Esophagus muscularis mucosa (tissue), 4 donors: ENCODE results near the gene OR4D1. TPM values are rescaled to one million over a fixed set of nuclear protein-coding genes. Genes with fewer than 3 reads are reported as not detected.
"Not testable (repeated sequence)": the region's sequence is repeated elsewhere in the genome, so short reads cannot be mapped to it uniquely, and the experiment has no call there.

ENCODE experiments used
- DNase-seq: peaks from one replicate; pipeline ENCODE4 v3.0.0-alpha.2; 2017; ENCODE audit errors: extremely low spot score
- H3K27ac ChIP-seq, 4 donors: fragments of 200-600 bp; sonication (generic); replicated peaks in 1 of 4; 1 replicate in 3 of 4; 2 replicates in 1 of 4; pipeline ENCODE4 v1.5.1; 2016 to 2019; ENCODE audit warnings: mild to moderate bottlenecking in 1 of 4
- H3K27me3 ChIP-seq, 4 donors: fragments of 200-600 bp; sonication (generic); one replicate each; pipeline versions ENCODE4 v1.5.1 to v1.6.0; 2016 to 2019
- H3K36me3 ChIP-seq, 4 donors: fragments of 200-600 bp; sonication (generic); one replicate each; pipeline ENCODE4 v1.5.1; 2016 to 2019
- H3K4me1 ChIP-seq, 4 donors: fragments of 200-600 bp; sonication (generic); one replicate each; pipeline ENCODE4 v1.5.1; 2016 to 2019
- H3K4me3 ChIP-seq, 4 donors: fragments of 200-600 bp; sonication (generic); 1 replicate in 2 of 4; 2 replicates in 2 of 4; pipeline ENCODE4 v1.5.1; 2016 to 2019; ENCODE audit warnings: mild to moderate bottlenecking in 4 of 4, moderate library complexity in 1 of 4
- H3K9me3 ChIP-seq, 4 donors: fragments of 200-600 bp; sonication (generic); 1 replicate in 3 of 4; 2 replicates in 1 of 4; pipeline ENCODE4 v1.5.1; 2016 to 2019
- EP300 ChIP-seq: sonication (generic); formaldehyde crosslinking; IDR thresholded peaks from one replicate; pipeline ENCODE4 v1.6.1; 2017; ENCODE audit warnings: antibody characterized with exemption
- POLR2A ChIP-seq: fragments of 450-650 bp; IDR thresholded peaks from one replicate; pipeline ENCODE4 v1.6.1; 2017; ENCODE audit warnings: antibody characterized with exemption, moderate library complexity, mild to moderate bottlenecking, low read depth
- POLR2AphosphoS5 ChIP-seq, 2 donors: sonication (generic); formaldehyde crosslinking; IDR thresholded peaks; one replicate each; pipeline ENCODE4 v1.6.1; 2017; ENCODE audit warnings: antibody characterized with exemption in 2 of 2
- WGBS: methylation state at CpG from one replicate; pipeline ENCODE4 v1.1.5; 2018; 5-methylcytosine and 5-hydroxymethylcytosine counted together
- intact Hi-C: fragments of 100-400 bp; cut with DNase I; formaldehyde crosslinking; loops from one replicate; pipeline ENCODE4 v1.15.1; 2023
- total RNA-seq, 4 donors: library from RNA; depleted of rRNA; stranded (reverse); fragments of >200 nt; gene quantifications; one replicate each; pipeline versions ENCODE4 v1.1.0 to v1.2.1, GENCODE V29; 2016
- TF ChIP-seq, protein P1 (sequence below), 3 experiments: fragments of 200-600 bp in 2 of 3; fragments of 450-650 bp in 1 of 3; sonication (generic) in 2 of 3; IDR thresholded peaks; one replicate each; pipeline ENCODE4 v1.5.1; 2017 to 2019; ENCODE audit warnings: antibody characterized with exemption in 3 of 3, mild to moderate bottlenecking in 2 of 3, moderate library complexity in 1 of 3

The OR4D1 gene
- total RNA-seq, 4 donors from 2014 or later: not detected

- whole genome bisulfite sequencing: 46% methylated on average over 1 of the region's 1 CpG
- Histone ChIP-seq H3K9me3 (no peaks in the 10 kb centered on the region), H3K27ac (no peak overlapping the region), H3K27me3 (peaks cover 0 to 36% (median 0%) of the 10 kb centered on the region in 4 donors), H3K4me3 (no peak overlapping the region), H3K36me3 (no peaks in the 10 kb centered on the region), H3K4me1 (no peaks in the 10 kb centered on the region)
- intact Hi-C loops: no loop called here
- DNase-seq: no peak
- TF ChIP-seq EP300 (no peak), POLR2A (no peak)
Measured at GRCh38 chr17:58127846-58128245, 20.3 kb upstream of the OR4D1 start.

- H3K36me3 ChIP-seq, H3K4me3 ChIP-seq, H3K4me1 ChIP-seq, H3K27ac ChIP-seq, intact Hi-C loops, DNase-seq, H3K9me3 ChIP-seq: not testable (repeated sequence)
- peaks cover 0 to 52% (median 2%) of the 10 kb centered on the region in 4 donors for H3K27me3 ChIP-seq
- WGBS: 92% methylated on average over 5 of the region's 5 CpGs
Measured at GRCh38 chr17:58132697-58133096, 15.5 kb upstream of the OR4D1 start.

GRCh38 chr17:58136669-58137279 lies 11.4 kb upstream of the OR4D1 start:
- no peaks in the 10 kb centered on the region for H3K36me3 ChIP-seq
- H3K4me1 ChIP-seq: no peaks in the 10 kb centered on the region
- no peak overlapping the region for H3K4me3 ChIP-seq
- 32% methylated on average over 5 of the region's 8 CpGs for WGBS
- intact Hi-C loops: no loop called here
- TF ChIP-seq POLR2A (no peak), POLR2AphosphoS5 (IDR thresholded peaks at IDR 0.05) (no peak), EP300 (no peak)
- TF ChIP-seq, protein P1, sequence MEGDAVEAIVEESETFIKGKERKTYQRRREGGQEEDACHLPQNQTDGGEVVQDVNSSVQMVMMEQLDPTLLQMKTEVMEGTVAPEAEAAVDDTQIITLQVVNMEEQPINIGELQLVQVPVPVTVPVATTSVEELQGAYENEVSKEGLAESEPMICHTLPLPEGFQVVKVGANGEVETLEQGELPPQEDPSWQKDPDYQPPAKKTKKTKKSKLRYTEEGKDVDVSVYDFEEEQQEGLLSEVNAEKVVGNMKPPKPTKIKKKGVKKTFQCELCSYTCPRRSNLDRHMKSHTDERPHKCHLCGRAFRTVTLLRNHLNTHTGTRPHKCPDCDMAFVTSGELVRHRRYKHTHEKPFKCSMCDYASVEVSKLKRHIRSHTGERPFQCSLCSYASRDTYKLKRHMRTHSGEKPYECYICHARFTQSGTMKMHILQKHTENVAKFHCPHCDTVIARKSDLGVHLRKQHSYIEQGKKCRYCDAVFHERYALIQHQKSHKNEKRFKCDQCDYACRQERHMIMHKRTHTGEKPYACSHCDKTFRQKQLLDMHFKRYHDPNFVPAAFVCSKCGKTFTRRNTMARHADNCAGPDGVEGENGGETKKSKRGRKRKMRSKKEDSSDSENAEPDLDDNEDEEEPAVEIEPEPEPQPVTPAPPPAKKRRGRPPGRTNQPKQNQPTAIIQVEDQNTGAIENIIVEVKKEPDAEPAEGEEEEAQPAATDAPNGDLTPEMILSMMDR (IDR thresholded peaks at IDR 0.05): no peak
- DNase-seq: no peak
- H3K27ac ChIP-seq: no peak overlapping the region
- peaks cover 0 to 45% (median 2%) of the 10 kb centered on the region in 4 donors for H3K27me3 ChIP-seq
- H3K9me3 ChIP-seq: peaks cover 0 to 5% (median 5%) of the 10 kb centered on the region in 4 donors

DNA sequence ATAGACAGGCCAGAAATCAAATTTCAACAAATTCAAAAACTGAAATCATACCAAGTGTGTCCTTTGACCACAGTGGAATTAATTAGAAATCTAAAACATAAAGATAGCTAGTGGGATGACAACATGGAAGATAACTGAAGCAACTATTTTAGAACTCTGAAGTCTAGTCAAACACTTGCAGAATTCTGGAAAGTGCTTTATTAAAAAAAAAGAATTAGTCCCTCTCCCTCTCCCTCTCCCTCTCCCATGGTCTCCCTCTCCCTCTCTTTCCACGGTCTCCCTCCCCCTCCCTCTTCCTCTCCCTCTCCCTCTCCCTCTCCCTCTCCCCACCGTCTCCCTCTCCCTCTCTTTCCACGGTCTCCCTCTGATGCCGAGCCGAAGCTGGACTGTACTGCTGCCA lies 6.7 kb upstream of the OR4D1 start:
- intact Hi-C loops: no loop called here
- peaks cover 0 to 21% (median 2%) of the 10 kb centered on the region in 4 donors for H3K27me3 ChIP-seq
- H3K4me1 ChIP-seq: no peaks in the 10 kb centered on the region
- H3K9me3 ChIP-seq: peaks cover 0 to 33% (median 26%) of the 10 kb centered on the region in 4 donors
- no peak overlapping the region for H3K4me3 ChIP-seq
- WGBS: 81% methylated on average over 5 of the region's 5 CpGs
- no peaks in the 10 kb centered on the region for H3K36me3 ChIP-seq
- no peak overlapping the region for H3K27ac ChIP-seq
- TF ChIP-seq, protein P1 (IDR thresholded peaks at IDR 0.05): no peak
- TF ChIP-seq POLR2A: no peak
- TF ChIP-seq POLR2AphosphoS5 (IDR thresholded peaks at IDR 0.05): no peak
- no peak for TF ChIP-seq EP300
- DNase-seq: no peak

DNA sequence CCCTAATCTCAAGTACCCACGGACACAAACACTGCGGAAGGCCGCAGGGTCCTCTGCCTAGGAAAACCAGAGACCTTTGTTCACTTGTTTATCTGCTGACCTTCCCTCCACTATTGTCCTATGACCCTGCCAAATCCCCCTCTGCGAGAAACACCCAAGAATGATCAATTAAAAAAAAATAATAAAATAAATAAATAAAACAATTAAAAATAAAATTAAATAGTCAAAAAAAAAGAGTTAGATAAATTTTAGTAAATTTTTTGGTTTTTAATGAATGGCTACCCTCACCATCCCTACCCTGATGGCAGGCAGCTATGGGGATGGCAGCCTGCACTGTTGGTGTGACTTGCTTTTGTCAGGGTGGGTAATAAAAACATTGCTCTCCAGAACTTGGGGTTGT lies 4.8 kb upstream of the OR4D1 start:
- H3K36me3 ChIP-seq, intact Hi-C loops, DNase-seq, H3K27ac ChIP-seq, H3K4me1 ChIP-seq, H3K4me3 ChIP-seq: not testable (repeated sequence)
- 83% methylated on average over 4 of the region's 4 CpGs for WGBS
- peaks cover 0 to 15% (median 0%) of the 10 kb centered on the region in 4 donors for H3K27me3 ChIP-seq
- peaks cover 0 to 38% (median 26%) of the 10 kb centered on the region in 4 donors for H3K9me3 ChIP-seq

GRCh38 chr17:58144801-58145200 lies 3.4 kb upstream of the OR4D1 start:
- H3K4me1 ChIP-seq: no peaks in the 10 kb centered on the region
- TF ChIP-seq EP300 (no peak), POLR2AphosphoS5 (IDR thresholded peaks at IDR 0.05) (no peak), POLR2A (no peak)
- TF ChIP-seq, protein P1 (IDR thresholded peaks at IDR 0.05): no peak
- intact Hi-C loops: no loop called here
- H3K9me3 ChIP-seq: peaks cover 0 to 38% (median 26%) of the 10 kb centered on the region in 4 donors
- DNase-seq: no peak
- 81% methylated on average over 1 of the region's 1 CpG for WGBS
- H3K4me3 ChIP-seq: no peak overlapping the region
- H3K27ac ChIP-seq: no peak overlapping the region
- peaks cover 0 to 12% (median 0%) of the 10 kb centered on the region in 4 donors for H3K27me3 ChIP-seq
- H3K36me3 ChIP-seq: no peaks in the 10 kb centered on the region
